ENCODE measurements around the gene BCL11A. TPM values are rescaled to one million over a fixed set of nuclear protein-coding genes. Genes with fewer than 3 reads are reported as not detected.
A peak's percentile ranks its signal among the peaks of the same experiment; 100 is the strongest.

BCL11A gene
- total RNA-seq, 1 experiment from 2014 or later: 1.3 TPM

DNA sequence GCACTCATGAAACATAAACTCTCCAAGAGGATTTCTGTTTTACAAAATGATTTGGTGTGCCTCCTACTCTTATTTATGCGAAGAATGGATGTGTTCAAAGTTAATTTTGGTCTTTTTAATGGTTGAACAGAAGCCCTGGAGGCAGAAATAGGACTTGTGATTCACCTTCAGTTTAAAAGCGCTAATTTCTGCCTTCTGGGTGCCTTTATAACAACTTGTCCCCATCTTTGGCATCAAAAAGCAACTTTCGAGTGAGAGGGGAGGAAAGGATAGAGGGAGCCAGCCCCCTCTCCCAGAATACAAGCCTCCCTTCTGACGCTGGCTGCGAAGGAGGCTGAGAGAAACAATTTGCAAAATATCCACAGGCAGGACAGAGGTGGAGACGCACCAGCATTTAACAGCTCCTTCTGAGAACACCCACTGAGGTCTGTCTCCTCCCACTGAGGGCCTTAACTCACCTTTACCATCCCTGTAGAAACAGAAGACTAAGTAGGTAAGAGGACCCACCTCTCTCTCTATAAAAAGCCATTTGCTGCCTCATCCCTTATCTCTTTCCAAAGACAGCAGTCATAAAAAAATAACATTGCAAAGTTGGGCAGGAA lies 24.3 kb upstream of the BCL11A start:
- no peak for TF ChIP-seq EZH2 (IDR thresholded peaks at IDR 0.05; ENCODE audit: borderline replicate concordance, low read depth, low read length, poor library complexity, severe bottlenecking)
- TF ChIP-seq, protein P1, sequence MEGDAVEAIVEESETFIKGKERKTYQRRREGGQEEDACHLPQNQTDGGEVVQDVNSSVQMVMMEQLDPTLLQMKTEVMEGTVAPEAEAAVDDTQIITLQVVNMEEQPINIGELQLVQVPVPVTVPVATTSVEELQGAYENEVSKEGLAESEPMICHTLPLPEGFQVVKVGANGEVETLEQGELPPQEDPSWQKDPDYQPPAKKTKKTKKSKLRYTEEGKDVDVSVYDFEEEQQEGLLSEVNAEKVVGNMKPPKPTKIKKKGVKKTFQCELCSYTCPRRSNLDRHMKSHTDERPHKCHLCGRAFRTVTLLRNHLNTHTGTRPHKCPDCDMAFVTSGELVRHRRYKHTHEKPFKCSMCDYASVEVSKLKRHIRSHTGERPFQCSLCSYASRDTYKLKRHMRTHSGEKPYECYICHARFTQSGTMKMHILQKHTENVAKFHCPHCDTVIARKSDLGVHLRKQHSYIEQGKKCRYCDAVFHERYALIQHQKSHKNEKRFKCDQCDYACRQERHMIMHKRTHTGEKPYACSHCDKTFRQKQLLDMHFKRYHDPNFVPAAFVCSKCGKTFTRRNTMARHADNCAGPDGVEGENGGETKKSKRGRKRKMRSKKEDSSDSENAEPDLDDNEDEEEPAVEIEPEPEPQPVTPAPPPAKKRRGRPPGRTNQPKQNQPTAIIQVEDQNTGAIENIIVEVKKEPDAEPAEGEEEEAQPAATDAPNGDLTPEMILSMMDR (conservative IDR thresholded peaks at IDR 0.05; ENCODE audit: low read depth, low read length): no peak
- intact Hi-C loops (cut with micrococcal nuclease; ENCODE audit: unreplicated experiment): no loop called here
- Histone ChIP-seq H3K27me3 (replicated peaks; ENCODE audit: insufficient read depth, low read depth, low read length, poor library complexity) (peaks cover 43% of the 10 kb centered on the region), H3K36me3 (ENCODE audit: insufficient read depth, low read length, poor library complexity, severe bottlenecking) (no peaks in the 10 kb centered on the region), H3K27ac (ENCODE audit: low read depth, low read length, poor library complexity, severe bottlenecking) (no peak overlapping the region), H3K4me1 (ENCODE audit: insufficient read depth, low read length, poor library complexity, severe bottlenecking) (peaks cover 8% of the 10 kb centered on the region), H3K9me3 (ENCODE audit: low read depth, low read length, poor library complexity, severe bottlenecking) (no peaks in the 10 kb centered on the region), H3K4me3 (ENCODE audit: low read depth, low read length, poor library complexity, severe bottlenecking) (no peak overlapping the region)
- CTCF ChIA-PET: no interaction called here
- DNase-seq (ENCODE audit: low spot score): no peak
- POLR2A ChIA-PET (ENCODE audit: low non-redundant PET): no interaction called here
- BruUV-seq (replicated peaks): no TSS peak

DNA sequence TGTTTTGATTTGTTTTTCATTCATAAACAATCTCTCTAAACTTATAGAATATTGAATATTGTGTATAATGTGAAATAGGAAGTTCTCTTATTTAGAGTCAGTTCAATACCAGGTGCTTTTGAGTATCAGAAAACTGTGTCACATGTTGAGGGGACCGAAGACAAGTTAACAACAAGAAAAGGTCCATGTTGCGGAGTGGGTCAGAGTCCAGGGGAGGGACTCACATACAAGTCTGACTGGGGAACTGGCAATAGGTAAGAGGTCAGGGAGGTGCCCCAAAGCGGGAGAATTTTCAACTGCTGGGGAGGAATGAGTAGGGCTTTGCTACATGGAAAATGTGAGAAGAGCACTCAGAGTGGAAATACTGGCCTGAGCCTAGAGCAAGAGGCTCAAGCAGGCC lies 19.8 kb upstream of the BCL11A start:
- Histone ChIP-seq H3K27me3 (replicated peaks; ENCODE audit: insufficient read depth, low read depth, low read length, poor library complexity) (peaks cover 68% of the 10 kb centered on the region), H3K36me3 (ENCODE audit: insufficient read depth, low read length, poor library complexity, severe bottlenecking) (no peaks in the 10 kb centered on the region), H3K4me1 (ENCODE audit: insufficient read depth, low read length, poor library complexity, severe bottlenecking) (no peaks in the 10 kb centered on the region), H3K9me3 (ENCODE audit: low read depth, low read length, poor library complexity, severe bottlenecking) (no peaks in the 10 kb centered on the region), H3K27ac (ENCODE audit: low read depth, low read length, poor library complexity, severe bottlenecking) (no peak overlapping the region), H3K4me3 (ENCODE audit: low read depth, low read length, poor library complexity, severe bottlenecking) (no peak overlapping the region)
- no peak for DNase-seq (ENCODE audit: low spot score)
- TF ChIP-seq, protein P1 (conservative IDR thresholded peaks at IDR 0.05; ENCODE audit: low read depth, low read length): no peak
- no peak for TF ChIP-seq EZH2 (IDR thresholded peaks at IDR 0.05; ENCODE audit: borderline replicate concordance, low read depth, low read length, poor library complexity, severe bottlenecking)
- no TSS peak for BruUV-seq (replicated peaks)
- ChIA-PET CTCF (no interaction called here), POLR2A (ENCODE audit: low non-redundant PET) (no interaction called here)
- intact Hi-C loops (cut with micrococcal nuclease; ENCODE audit: unreplicated experiment): no loop called here

DNA sequence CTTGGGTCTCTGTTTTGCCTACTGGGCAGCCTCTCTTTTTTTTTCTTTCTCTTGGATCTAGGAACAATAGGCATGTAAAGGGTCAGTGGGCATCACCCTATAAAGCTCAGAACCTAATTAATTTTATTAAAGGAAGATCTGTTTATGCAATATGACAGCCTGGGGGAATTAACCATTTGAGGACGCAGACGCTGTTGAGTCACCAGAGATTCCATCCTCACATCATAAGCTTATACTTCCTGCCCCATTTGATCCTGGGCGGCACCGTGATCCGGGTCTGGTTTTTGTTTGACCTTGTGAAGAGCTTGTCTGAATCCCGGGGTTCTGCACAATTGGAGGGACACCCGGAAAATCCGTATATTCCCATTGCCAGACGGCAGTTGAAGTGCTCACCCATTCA lies 16.8 kb upstream of the BCL11A start:
- ChIA-PET CTCF (interaction anchor here (0.8 kb wide), 1 partner anchor 22 kb away, joined by 9 read pairs; no protein-coding TSS in a partner anchor), POLR2A (ENCODE audit: low non-redundant PET) (no interaction called here)
- intact Hi-C loops (cut with micrococcal nuclease; ENCODE audit: unreplicated experiment): no loop called here
- Histone ChIP-seq H3K27ac (ENCODE audit: low read depth, low read length, poor library complexity, severe bottlenecking) (no peak overlapping the region), H3K27me3 (replicated peaks; ENCODE audit: insufficient read depth, low read depth, low read length, poor library complexity) (peaks cover 88% of the 10 kb centered on the region), H3K9me3 (ENCODE audit: low read depth, low read length, poor library complexity, severe bottlenecking) (no peaks in the 10 kb centered on the region), H3K4me3 (ENCODE audit: low read depth, low read length, poor library complexity, severe bottlenecking) (peak overlapping the region; percentile 26), H3K4me1 (ENCODE audit: insufficient read depth, low read length, poor library complexity, severe bottlenecking) (no peaks in the 10 kb centered on the region), H3K36me3 (ENCODE audit: insufficient read depth, low read length, poor library complexity, severe bottlenecking) (no peaks in the 10 kb centered on the region)
- DNase-seq (ENCODE audit: low spot score): no peak
- no TSS peak for BruUV-seq (replicated peaks)
- TF ChIP-seq, protein P1 (conservative IDR thresholded peaks at IDR 0.05; ENCODE audit: low read depth, low read length): no peak
- no peak for TF ChIP-seq EZH2 (IDR thresholded peaks at IDR 0.05; ENCODE audit: borderline replicate concordance, low read depth, low read length, poor library complexity, severe bottlenecking)

Data from A673 (cell line).